Measurements from ENCODE around the gene LRMDA.
"Not testable (repeated sequence)": the region's sequence is repeated elsewhere in the genome, so short reads cannot be mapped to it uniquely, and the experiment has no call there.

LRMDA gene

DNA sequence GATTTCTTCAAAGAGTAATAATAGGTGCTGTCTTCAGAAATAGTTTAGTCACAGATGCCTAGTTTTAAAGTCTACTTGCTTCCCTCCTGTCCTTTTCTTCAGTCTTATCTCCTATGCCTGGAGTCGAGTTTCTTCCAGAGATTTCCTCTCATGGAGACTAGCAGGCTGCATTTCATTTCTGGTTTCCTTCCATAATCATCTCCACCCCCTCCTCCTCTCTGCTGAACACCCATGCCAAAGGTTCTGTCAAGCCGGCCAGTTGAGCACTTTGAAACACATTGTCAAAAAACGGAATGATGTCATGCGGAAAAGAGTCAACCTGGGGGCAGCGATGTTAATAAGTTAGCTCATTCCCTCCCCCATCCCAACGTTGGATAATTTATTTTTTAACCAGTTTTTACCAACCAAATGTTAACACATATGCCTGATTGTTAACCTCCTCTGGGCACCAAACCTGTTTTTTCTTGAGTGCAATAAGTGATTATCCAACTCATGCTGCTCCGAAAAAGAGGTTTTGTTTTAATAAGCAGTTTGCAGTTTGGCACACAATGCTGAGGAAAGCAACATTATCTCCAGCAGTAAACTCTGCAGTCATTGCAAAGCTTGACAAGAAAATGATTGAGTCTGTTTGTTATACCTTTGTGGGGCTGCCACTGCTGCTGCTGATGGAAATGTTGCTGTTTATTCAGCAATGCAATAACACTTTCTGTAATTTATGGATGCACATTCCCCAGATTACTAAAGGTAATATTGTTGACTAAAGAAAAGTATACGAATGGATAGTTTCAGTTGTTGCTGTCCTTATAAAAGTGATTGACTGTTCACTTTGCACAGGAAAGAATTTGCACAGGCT is 161.6 kb downstream of the LRMDA start:
- no peak for DNase-seq

DNA sequence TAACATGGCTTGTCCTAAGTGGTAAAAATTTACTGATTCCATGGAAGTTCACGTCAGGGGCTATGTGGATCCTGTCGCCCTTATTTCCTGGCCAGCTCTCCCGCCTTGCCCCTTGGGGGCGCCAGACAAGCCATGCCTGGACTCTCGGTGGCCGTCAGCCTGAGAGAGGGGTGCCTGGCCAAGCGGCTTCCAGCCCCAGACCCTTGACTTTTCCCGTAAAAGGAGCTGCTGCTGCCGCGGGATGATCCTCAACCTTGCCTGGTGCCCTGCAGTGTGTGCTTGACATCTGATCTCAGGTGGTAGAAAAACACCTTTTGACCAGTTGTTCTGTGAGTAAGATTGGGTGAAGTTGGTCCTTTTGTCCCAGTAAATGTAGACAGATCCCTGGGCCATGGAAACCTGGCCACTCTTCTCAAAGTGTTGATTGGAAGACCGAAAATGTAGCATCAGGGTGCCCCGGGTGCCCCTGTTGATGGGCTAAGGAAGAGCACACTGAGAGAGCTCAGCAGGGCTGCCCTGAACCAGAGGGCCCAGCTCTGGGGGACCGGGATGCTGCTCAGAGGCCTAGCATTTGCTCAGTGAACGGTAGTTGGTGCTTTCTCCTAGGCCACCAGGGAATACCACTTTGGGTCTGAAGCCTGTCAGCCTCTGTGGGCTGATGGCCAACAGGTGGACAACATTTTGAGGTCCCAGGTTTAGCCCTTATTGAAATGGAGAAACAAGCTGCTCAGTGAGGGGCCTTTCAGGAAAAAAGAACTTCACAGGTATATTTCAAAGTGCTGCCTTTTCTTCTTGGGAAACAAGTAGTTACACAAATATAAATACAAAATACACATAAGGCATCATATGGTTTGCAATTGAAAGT is 162.5 kb downstream of the LRMDA start:
- no peak for DNase-seq

DNA sequence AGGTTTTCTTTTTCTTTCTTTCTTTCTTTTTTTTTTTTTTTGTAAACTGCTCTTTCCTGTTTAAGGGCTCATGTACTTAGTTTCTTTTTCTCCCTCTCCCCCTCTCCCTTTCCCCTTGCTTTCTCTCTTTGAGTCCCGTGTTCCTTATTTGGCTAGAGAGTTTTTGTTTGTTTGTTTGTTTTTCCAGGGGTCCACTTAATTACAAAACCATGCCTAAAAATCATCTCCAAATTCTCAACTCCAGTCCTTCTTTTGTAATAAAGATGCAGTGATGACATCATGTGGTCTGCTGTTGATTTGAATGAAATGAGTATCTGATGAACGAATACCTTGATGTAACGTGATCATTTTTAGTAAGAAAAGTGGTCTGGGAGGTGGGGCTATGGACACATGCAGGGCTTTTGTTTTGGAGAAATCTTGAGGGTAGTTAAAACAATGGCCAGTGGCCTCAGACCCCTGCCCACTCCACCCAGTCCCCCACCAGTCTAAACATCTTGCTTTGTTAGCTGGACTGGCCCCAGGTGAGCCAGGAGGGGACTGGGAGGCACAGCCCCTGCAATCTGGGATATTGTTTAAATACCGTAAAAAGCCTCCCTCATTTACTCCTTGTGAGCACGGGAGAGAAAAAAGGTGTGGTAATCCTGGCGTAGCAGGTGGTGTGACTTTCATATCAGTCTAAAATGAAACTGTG is 165.7 kb downstream of the LRMDA start:
- no peak for DNase-seq

DNA sequence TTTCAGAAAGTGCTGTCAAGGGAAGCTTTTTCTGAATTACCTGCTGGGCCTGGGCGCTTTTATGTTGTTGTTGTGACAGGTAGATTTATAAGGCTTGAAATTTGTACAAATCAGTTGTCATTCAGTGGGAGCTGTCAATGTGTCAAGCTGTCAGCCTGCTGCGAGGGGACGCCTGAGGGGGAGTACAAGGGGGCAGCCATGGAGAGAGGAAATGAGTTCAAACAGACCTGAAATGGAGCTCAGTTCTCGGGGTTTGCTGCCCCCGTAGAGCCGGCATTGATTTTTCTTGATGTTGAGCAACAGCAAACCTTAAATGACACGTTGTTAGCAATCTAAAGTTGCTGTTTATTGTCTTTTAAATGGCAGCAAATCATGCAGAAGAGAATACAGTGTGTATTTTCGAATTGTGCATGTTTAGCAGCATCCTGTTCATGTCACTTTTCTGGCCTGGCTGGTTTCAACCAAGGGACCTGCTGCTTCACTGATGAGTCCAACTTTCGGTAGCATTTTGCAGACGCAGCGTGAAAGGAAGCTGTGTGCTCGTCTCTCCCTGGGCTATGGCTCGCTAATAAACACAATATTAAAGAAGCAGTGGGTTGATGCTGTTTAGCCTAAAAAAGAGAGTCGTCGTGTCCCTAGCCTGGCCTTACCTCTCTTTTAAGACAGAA is 166.5 kb downstream of the LRMDA start:
- no peak for DNase-seq

DNA sequence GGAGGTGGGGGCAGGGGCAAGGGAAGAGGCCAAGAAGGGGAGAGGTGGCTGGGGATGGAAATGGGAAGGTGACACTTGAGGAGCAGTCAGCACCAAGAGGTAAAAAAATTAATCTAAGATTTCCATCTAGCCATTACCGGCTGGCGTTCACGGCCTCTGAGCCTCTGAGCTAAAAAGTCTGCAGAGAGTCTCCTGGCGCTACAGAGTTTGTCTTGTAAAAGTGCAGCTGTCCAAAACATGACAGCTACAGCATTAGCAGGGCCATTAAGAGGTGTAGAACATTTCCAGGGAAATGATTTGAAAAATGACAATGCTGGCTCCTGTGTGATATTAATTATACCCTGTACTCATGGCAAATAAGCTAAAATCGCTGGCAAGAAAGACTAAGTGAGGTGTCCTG is 167.6 kb downstream of the LRMDA start:
- DNase-seq, result no peak

DNA sequence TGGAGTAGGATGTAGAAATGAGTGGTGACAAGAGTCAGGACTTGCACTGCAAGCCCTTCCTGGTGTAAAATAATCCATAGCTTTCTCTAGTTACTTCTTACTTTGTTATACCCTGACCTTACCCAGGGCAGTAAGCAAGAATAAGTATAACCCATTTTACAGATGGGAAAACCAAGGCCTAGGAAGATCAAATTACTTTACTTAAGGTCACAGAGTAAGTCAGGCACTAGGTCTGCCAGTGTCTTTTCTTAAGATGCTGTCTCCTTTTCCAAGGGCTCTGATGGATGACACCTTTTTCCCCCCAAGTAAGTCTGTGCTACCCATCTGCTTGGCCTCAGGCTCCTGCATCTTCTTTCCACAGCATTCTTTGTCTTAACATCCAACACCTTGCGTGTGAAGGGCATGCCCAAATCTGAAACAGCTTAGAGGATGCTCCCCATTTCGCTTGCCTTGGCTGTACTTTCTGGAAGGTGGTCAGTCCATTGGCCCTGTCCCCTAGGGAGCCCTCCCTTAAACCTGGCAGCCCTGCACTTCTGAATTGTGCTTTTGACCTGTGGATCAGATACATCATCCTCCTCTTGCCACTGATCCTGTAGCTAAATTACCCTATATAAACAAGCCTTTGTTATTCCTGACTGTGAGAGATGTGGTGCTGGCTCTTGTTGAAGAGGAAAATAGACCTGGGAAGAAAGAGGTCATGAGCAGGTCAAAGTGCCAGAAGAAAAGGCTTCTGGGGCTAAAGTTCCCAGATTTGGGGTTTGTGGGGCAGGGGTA is 168.6 kb downstream of the LRMDA start:
- DNase-seq, result no peak

DNA sequence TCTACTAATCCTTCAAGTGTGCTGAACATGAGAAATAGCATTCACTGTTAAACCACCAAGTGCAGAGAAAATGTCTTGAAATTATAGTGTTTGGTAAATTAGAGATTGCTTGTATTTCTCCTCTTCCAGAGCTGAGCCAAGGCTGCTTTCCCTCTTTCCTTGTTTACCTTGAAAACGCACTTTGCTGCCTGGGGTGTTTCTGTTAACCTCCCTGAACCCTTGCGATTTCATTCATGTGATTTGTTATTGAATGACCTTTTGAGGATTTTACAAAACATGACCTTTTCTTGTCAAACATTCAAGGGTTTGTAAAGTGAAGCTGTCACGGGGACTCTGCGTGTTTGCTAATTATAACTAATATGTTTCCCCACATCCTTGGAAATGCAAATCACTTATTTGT is 169.4 kb downstream of the LRMDA start:
- no peak for DNase-seq

DNA sequence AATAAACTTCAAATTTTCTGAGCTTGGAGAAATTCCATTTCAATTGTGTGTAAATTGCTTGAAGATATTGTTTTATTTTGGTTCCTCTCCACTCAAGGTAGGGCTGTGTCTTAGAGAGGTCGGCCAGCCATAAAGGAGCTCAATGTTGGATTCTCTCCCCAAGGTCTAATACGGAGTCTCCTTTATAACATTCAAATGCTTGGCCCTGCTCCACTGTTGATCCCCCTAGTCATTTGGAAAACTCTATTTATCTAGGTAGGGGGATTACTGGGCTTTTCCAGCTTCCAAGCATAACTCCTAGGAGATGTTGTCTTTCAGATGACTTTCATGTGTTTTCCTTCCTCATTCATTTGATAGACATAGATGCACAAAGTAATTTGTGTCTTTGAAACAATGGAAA is 170.9 kb downstream of the LRMDA start:
- no peak for DNase-seq

DNA sequence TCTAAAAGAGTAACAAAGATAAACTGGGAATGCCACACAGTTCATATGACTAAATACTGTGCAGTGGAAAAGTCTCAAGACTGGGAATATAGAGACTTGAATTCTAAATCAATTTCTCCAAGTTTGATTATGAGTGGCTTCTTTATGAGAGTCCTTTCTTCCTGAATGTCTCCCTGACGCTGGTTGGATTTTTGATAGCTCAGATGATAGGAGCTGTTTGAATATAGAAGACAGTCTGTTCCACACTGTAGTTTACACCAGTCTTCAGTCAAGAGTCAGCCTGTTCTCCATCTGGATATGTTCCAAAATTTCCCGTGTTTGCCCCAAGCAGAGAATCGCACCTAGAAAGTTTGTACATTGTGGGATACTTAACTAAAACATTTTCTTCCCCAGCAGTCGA is 173.7 kb downstream of the LRMDA start:
- no peak for DNase-seq

DNA sequence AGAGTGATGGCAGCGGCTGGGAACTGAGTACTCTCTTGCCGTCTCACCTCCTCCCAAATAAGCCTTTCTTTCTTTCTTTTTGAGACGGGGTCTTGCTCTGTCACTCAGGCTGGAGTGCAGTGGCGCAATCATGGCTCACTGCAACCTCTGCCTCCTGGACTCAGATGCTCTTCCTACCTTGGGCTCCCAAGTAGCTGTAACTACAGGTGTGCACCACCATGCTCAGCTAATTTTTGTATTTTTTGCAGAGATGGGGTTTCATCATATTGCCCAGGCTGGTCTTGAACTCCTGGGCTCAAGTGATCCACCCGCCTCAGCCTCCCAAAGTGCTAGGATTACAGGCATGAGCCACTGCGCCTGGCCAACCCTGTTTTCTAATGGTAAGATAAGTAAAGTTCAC is 174.4 kb downstream of the LRMDA start:
- DNase-seq, result not testable (repeated sequence)

DNA sequence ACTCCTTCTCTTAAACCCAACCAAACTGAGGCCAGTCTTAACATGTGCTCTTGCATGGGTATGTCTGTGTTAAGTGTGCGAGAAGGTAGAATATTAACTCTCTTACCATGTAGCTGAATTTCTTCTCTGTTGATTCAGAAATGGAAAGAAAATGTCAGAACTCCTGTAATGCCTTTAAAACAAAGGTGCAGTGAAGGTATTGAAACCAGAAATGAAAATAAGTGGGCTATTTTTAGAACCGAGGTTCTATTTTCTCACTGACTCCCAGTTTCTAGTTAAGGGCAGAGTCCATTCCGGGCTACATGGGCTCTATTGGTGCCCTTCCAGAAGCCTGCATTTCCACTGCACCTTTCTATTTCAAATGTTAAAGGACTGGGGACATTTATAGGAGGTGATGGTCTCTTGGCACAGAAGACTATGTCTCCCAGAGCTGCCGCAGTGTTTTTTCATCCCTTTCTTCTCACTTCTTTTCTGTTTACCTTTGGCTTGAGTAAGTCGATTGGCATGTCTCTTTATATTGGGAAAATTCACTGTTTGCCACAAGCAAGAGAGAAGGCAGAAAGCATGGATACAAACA is 174.9 kb downstream of the LRMDA start:
- DNase-seq, result no peak

DNA sequence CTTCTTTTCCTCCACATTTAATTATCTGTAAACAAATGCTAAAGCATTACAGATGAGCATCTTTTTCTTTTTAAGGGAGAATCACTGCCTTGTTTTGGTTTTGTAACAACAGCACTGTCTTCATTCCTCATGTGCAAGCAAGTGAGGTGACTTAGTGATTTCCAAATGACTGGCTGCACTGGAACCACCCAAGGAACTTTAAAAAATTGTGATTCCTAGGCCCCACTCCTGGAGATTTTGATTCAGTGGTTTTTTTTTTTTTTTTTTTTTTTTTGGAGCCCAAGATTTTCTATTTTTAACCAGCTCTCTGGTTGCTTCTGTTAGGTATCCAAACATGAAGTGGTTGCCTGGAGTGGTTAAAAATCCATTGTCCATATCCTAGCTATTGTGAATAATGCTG is 176.2 kb downstream of the LRMDA start:
- DNase-seq, result no peak

DNA sequence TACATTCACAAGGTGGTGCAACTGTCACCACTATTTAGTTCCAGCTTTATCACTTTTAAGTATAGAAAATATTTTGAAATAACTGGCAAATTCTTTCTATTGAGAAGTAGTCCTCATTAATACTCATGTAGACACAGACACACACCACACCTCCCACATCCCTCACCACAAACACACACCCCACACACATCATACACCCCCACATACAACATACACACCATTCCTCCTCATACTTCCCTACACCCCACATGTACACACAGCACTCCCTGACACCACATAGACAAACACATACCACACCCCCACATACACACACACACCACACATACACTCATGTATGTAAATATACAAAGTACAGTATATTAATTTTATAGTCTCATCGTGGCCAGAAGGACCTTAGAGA is 178.8 kb downstream of the LRMDA start:
- no peak for DNase-seq

DNA sequence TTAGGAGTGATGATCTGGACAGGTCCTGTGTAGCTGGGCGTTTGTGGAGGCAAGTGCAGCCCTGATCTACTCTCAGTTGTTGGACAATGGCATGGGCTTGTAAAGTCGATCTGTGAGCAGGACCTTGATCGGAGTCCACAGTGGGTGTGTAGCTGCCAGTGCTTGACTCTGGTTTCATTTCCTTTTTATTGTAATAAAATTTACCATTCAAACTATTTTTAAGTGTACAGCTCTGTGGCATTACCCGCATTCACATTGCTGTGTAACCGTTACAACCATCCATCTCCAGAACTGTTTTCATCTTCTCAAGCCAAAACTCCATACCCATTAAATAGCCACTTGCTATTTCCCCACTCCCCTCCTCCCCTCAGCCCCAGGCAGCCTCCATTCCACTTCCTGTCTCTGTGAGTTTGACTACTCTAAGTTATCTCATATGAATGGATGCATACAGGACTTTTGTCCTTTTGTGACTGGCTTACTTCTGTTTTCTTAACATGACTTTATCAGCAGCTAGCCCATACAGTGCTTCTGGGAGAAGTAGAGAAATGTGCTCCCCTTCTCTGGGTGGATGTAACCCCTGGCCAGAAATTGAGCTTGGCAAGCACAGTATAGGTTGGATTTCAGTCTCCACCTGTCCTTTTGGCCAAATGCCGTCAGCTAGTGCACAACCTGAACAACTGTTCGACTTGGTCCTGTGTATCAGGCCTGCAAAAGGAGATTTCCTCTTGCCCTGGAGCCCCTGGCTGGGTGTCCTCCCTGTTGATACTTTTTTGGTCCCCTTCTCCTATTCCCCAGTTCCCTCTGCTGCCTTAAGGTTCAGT is 180.0 kb downstream of the LRMDA start:
- DNase-seq, result no peak

DNA sequence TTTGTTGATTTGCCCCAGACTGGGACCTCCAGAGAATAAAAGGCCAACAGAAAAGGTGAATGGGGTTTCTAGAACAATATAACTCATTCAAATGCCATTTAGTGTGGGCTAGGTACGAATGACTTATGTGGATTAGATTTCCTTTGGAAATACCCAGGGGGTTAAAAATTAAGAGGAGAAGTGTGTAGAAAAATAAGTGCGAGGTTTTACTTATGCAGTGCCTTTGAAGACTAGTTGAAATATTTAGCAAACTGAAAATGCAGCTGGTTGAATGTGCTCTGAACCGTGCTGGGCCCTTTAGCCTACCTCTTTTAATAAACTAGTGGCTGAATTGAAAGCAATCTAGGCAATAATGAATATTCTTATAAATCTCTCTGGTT is 180.6 kb downstream of the LRMDA start:
- no peak for DNase-seq

DNA sequence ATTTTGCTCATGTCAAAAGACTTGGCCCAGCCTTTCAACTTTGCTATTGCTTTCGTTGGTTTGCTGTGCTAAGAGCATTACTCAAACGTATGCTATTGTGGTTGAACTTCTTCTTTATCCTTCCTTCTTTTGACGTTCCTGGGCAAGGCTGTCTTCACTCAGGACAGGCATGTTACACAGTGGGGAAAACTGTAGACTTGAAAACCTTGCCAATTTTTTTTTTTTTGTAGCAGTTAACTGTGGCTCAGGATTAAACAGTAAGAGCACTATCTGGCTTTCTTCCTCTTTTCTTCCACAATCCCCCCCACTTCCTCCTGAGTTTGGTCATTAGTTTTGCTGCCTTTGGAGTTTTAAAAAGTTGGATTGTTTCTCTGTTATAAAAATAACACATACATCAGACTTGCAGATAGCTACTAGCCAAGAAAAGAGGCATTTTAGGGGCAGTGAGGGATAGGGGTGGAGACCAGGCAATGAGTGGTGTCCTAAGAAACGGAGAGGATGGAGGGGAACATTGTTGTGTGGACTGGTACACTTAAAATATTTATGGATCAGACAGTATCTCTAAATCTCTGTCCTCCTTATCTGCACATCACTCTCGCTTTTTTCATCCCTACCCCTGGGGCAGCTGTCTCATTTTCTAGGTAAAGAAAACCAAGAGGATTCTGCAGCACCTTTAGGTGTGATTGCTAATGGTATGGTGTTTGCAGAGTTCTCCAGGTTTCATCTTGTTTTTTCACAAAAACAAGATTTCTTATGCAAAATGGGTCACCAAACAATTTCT is 181.7 kb downstream of the LRMDA start:
- DNase-seq, result no peak

DNA sequence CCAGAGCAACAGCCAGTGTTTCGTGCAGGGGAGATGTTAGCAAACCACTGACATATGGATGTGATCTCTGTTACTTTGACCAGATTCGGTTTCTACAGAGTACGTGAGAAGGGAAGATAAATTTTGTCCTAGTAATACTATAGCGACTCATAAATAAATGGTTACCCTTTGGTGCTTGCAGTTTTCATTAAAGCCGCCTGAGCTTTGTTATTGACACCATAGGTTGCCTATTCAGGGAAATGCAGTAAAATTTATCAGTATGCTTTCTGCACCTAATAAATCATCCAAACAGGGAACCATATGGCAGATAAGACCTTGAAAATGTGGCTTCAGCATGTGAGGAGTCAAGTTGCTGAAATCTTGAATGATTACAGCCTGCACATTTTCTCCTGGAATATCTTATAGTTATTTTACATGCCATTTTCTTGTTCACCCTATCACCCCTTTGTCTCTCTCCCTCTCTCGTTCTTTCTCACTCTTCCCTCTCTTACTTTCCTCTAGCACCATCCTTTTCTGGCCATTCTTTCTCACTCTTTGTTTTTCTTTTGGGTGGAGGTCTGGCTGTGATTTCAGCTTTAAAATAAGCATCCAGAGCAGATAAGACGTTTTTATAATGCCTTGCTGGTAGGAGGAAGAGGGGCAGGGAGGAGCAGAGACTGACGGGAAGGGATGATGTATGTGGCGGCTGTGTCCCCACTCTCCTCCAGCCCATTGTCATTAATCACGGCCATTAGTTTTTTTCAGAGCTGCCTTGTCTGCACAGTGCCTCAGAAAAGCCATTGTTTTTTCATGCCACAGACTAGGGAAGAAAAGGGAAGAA is 182.5 kb downstream of the LRMDA start:
- no peak for DNase-seq

DNA sequence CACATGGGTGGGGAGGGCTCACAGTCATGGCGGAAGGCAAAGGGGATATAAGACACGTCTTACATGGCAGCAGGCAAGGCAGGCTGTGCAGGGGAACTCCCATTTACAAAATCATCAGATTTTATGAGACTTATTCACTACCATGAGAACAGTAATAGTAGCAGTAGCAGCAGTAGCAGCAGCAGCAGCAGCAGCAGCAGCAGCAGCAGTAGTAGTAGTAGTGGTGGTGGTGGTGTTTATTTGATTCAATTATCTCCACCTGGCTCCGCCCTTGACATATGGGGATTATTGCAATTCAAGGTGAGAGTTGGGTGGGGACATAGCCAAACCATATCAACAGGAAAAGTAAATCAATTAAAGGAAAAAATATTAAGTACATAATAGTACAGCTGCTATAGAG is 184.7 kb downstream of the LRMDA start:
- no peak for DNase-seq

DNA sequence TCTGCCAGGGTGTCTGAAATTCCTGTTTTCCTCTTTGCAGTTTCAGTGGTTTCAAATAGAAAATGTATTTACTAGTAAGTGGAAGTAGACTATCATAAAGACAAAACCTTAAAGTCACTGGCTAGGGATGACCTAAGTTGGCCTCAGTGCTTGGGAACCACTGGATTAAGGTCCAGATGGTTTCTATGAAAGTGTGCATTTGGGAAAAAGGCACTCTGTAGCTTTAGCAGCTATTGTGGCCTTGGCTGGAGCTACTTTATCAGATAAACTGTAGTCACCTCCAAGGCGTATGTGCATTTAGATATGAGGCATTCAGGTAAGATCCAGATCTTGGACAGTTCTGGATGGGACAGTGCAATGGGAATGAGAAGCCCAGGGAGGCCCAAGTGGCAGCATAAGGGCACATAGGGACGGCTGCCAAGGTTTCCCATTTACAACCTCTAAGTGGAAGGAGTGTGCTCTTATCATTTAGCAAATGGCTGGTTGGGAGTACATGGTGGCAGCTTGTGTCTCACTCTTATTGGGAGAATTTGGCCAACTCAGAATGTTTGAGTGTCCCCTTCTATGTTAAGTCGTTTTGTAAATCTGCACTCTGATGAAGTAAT is 185.6 kb downstream of the LRMDA start:
- no peak for DNase-seq

Measured in activated CD4-positive, alpha-beta T cell treated with anti-CD3 and anti-CD28 coated beads, Interleukin-2, Interleukin-6, amounts not matched to agents 100 ng/mL and 50 ng/mL, durations not matched to agents 16 hours and 8 hours (primary cell).